A549 (cell line): ENCODE results near the gene PLXNC1.

ENCODE experiments used
- CEBPB ChIP-seq, 2 experiments: fragments of >200 bp in 1 of 2; sonication (Bioruptor Twin) in 1 of 2; formaldehyde crosslinking in 1 of 2; IDR thresholded peaks; 2 replicates each; pipeline ENCODE4 v1.6.1; 2012 to 2016
- CHD4 ChIP-seq: fragments of 200-600 bp; sonication (generic); IDR thresholded peaks from 2 replicates; pipeline ENCODE4 v1.6.1; 2016; ENCODE audit warnings: antibody characterized with exemption, mild to moderate bottlenecking, borderline replicate concordance
- EP300 ChIP-seq, 2 experiments: fragments of >200 bp; sonication (Bioruptor Twin); formaldehyde crosslinking; IDR thresholded peaks; 2 replicates in 1 of 2; 3 replicates in 1 of 2; pipeline ENCODE4 v1.6.1; 2016 to 2017
- FOSL2 ChIP-seq, 2 experiments: fragments of 450-650 bp in 1 of 2; fragments of >200 bp in 1 of 2; sonication (Bioruptor Twin) in 1 of 2; formaldehyde crosslinking; IDR thresholded peaks; 2 replicates each; pipeline versions ENCODE4 v1.5.0 to v1.6.1; 2016 to 2020; ENCODE audit warnings: mild to moderate bottlenecking in 1 of 2, moderate library complexity in 1 of 2
- JUNB ChIP-seq: fragments of >200 bp; sonication (Bioruptor Twin); formaldehyde crosslinking; IDR thresholded peaks from 2 replicates; pipeline ENCODE4 v1.6.1; 2016
- KDM5A ChIP-seq: fragments of 200-600 bp; sonication (generic); IDR thresholded peaks from 2 replicates; pipeline ENCODE4 v1.6.1; 2016; ENCODE audit warnings: antibody characterized with exemption, mild to moderate bottlenecking
- PHF8 ChIP-seq: fragments of 200-600 bp; sonication (generic); IDR thresholded peaks from 2 replicates; pipeline ENCODE4 v1.6.1; 2016; ENCODE audit warnings: low read depth, mild to moderate bottlenecking, antibody characterized with exemption, moderate library complexity, borderline replicate concordance
- POLR2AphosphoS2 ChIP-seq: conservative IDR thresholded peaks from 2 replicates; pipeline ENCODE4 v1.6.1; 2012; ENCODE audit warnings: low read length, improper control_type of control experiment, inconsistent platforms
- RAD21 ChIP-seq, 2 experiments: fragments of >200 bp in 1 of 2; sonication (Bioruptor Twin) in 1 of 2; formaldehyde crosslinking in 1 of 2; IDR thresholded peaks in 1 of 2; conservative IDR thresholded peaks in 1 of 2; 2 replicates in 1 of 2; 3 replicates in 1 of 2; pipeline ENCODE4 v1.6.1; 2012 to 2018; ENCODE audit warnings: inconsistent platforms in 1 of 2
- ZFP36 ChIP-seq: fragments of 450-650 bp; IDR thresholded peaks from 2 replicates; pipeline ENCODE4 v1.6.1; 2014; ENCODE audit warnings: borderline replicate concordance; ENCODE audit not compliant: partially characterized antibody
- TF ChIP-seq, protein P1 (sequence below): fragments of >200 bp; sonication (Bioruptor Twin); formaldehyde crosslinking; IDR thresholded peaks from 3 replicates; pipeline ENCODE4 v1.5.1; 2016
- TF ChIP-seq, protein P2 (sequence below): IDR thresholded peaks from 2 replicates; pipeline ENCODE4 v1.6.1; 2012; ENCODE audit warnings: low read depth, borderline replicate concordance
- TF ChIP-seq, protein P3 (sequence below): fragments of 450-650 bp; IDR thresholded peaks from 2 replicates; pipeline ENCODE4 v1.6.1; 2014; ENCODE audit warnings: antibody characterized with exemption

DNA sequence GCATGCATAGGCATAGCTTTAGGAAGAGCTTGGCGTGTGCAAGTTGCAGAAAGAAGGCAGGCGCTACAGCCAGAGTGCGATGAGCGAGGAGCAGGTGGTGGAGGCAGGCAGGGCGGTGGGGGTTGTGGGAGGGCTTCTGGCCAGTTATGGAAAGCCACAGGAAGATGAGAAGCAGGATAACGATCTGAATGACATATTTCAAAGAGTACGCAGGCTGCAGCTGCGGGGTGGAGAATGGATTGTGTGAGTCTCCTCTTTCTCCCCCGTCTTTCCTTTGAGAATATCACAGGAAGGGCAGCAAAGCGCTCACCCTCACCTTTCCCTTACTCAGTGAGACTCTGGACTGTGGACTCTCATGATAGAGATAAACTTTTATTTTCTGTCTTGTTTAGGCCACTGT is 48.7 kb upstream of the PLXNC1 start:
- TF ChIP-seq CEBPB (IDR thresholded peaks at IDR 0.05) (no peak), ZFP36 (no peak), EP300 (IDR thresholded peaks at IDR 0.05) (no peak), FOSL2 (IDR thresholded peaks at IDR 0.05) (no peak), FOSL2 (CRISPR knock-in tag; IDR thresholded peaks at IDR 0.05) (no peak), RAD21 (conservative IDR thresholded peaks at IDR 0.05 in 1 of 2, IDR thresholded peaks at IDR 0.05 in 1 of 2) (no peak), PHF8 (no peak), JUNB (no peak), KDM5A (no peak), POLR2AphosphoS2 (no peak), CHD4 (no peak)
- TF ChIP-seq, protein P1, sequence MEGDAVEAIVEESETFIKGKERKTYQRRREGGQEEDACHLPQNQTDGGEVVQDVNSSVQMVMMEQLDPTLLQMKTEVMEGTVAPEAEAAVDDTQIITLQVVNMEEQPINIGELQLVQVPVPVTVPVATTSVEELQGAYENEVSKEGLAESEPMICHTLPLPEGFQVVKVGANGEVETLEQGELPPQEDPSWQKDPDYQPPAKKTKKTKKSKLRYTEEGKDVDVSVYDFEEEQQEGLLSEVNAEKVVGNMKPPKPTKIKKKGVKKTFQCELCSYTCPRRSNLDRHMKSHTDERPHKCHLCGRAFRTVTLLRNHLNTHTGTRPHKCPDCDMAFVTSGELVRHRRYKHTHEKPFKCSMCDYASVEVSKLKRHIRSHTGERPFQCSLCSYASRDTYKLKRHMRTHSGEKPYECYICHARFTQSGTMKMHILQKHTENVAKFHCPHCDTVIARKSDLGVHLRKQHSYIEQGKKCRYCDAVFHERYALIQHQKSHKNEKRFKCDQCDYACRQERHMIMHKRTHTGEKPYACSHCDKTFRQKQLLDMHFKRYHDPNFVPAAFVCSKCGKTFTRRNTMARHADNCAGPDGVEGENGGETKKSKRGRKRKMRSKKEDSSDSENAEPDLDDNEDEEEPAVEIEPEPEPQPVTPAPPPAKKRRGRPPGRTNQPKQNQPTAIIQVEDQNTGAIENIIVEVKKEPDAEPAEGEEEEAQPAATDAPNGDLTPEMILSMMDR, result no peak
- TF ChIP-seq, protein P2, sequence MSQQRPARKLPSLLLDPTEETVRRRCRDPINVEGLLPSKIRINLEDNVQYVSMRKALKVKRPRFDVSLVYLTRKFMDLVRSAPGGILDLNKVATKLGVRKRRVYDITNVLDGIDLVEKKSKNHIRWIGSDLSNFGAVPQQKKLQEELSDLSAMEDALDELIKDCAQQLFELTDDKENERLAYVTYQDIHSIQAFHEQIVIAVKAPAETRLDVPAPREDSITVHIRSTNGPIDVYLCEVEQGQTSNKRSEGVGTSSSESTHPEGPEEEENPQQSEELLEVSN, result no peak
- TF ChIP-seq, protein P3, sequence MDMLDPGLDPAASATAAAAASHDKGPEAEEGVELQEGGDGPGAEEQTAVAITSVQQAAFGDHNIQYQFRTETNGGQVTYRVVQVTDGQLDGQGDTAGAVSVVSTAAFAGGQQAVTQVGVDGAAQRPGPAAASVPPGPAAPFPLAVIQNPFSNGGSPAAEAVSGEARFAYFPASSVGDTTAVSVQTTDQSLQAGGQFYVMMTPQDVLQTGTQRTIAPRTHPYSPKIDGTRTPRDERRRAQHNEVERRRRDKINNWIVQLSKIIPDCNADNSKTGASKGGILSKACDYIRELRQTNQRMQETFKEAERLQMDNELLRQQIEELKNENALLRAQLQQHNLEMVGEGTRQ, result no peak
